HepG2 (cell line): ENCODE results near the gene NRN1L.

Source experiments
- ATF4 ChIP-seq, 2 experiments: fragments of 450-650 bp in 1 of 2; sonication (generic) in 1 of 2; formaldehyde crosslinking; IDR thresholded peaks; 2 replicates each; pipeline versions ENCODE4 v1.5.0 to v1.8.0; 2020 to 2022; ENCODE audit warnings: mild to moderate bottlenecking in 1 of 2, missing genetic modification reagents in 1 of 2
- MTF1 ChIP-seq: sonication (generic); formaldehyde crosslinking; IDR thresholded peaks from 2 replicates; pipeline ENCODE4 v1.5.0; 2020; ENCODE audit warnings: missing genetic modification reagents
- RAD21 ChIP-seq: fragments of 450-650 bp; formaldehyde crosslinking; IDR thresholded peaks from 2 replicates; pipeline ENCODE4 v1.5.0; 2020; ENCODE audit warnings: mild to moderate bottlenecking
- TF ChIP-seq, protein P1 (sequence below), 2 experiments: sonication (generic) in 1 of 2; formaldehyde crosslinking in 1 of 2; IDR thresholded peaks; 2 replicates each; pipeline versions ENCODE4 v1.4.0 to v1.6.1; 2018 to 2020; ENCODE audit warnings: missing genetic modification reagents in 2 of 2, borderline replicate concordance in 1 of 2, low read depth in 1 of 2, mild to moderate bottlenecking in 1 of 2, missing biosample characterization in 1 of 2

GRCh38 chr16:67858500-67858899, 26.2 kb upstream of the NRN1L start:
- TF ChIP-seq RAD21 (CRISPR knock-in tag) (no peak), ATF4 (CRISPR knock-in tag; IDR thresholded peaks at IDR 0.05) (no peak), MTF1 (CRISPR knock-in tag) (no peak)
- TF ChIP-seq, protein P1, sequence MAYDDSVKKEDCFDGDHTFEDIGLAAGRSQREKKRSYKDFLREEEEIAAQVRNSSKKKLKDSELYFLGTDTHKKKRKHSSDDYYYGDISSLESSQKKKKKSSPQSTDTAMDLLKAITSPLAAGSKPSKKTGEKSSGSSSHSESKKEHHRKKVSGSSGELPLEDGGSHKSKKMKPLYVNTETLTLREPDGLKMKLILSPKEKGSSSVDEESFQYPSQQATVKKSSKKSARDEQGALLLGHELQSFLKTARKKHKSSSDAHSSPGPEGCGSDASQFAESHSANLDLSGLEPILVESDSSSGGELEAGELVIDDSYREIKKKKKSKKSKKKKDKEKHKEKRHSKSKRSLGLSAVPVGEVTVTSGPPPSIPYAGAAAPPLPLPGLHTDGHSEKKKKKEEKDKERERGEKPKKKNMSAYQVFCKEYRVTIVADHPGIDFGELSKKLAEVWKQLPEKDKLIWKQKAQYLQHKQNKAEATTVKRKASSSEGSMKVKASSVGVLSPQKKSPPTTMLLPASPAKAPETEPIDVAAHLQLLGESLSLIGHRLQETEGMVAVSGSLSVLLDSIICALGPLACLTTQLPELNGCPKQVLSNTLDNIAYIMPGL (CRISPR knock-in tag; IDR thresholded peaks at IDR 0.05; ENCODE audit: borderline replicate concordance in 1 of 2, low read depth in 1 of 2) = no peak
